Measurements from ENCODE around the gene CORO2B.

- TF ChIP-seq CTCF (IDR thresholded peaks at IDR 0.05): no peak
- no peak for TF ChIP-seq EZH2 (IDR thresholded peaks at IDR 0.05)
- TF ChIP-seq EZH2phosphoT487 (IDR thresholded peaks at IDR 0.05): no peak
Observed at GRCh38 chr15:68729789-68730411, 151.1 kb downstream of the CORO2B start.

All from neural progenitor cell (in vitro differentiated cells).